ENCODE results near the gene GRIK4. TPM values are rescaled to one million over a fixed set of nuclear protein-coding genes. Genes with fewer than 3 reads are reported as not detected.

Gene GRIK4
- total and polyA plus RNA-seq, 4 donors = 0.05 to 0.25 (median 0.06) TPM; not detected in 1

GRCh38 chr11:120556797-120557196 lies 45.2 kb downstream of the GRIK4 start:
- Histone ChIP-seq H3K27ac (ENCODE audit: low read depth in 1 of 2, low read length in 2 of 2) (no peak overlapping the region), H3K27me3 (ENCODE audit: control insufficient read depth in 4 of 4, insufficient read depth in 4 of 4, low read length in 3 of 4) (peaks cover 0 to 2% (median 0%) of the 10 kb centered on the region in 4 donors), H3K4me1 (ENCODE audit: control insufficient read depth in 4 of 4, insufficient read depth in 4 of 4, low read length in 3 of 4) (no peaks in the 10 kb centered on the region), H3K36me3 (ENCODE audit: control insufficient read depth in 4 of 4, insufficient read depth in 3 of 4, low read depth in 1 of 4, low read length in 3 of 4) (no peaks in the 10 kb centered on the region), H3K9me3 (ENCODE audit: control insufficient read depth in 4 of 4, low read length in 3 of 4) (no peaks in the 10 kb centered on the region), H3K4me3 (ENCODE audit: low read depth in 1 of 3, low read length in 3 of 3) (no peak overlapping the region), H3K9ac (ENCODE audit: low read depth in 1 of 2, low read length in 2 of 2) (no peak overlapping the region)
- TF ChIP-seq RXRA (IDR thresholded peaks at IDR 0.05) (no peak), HNF4G (IDR thresholded peaks at IDR 0.05) (no peak)
- WGBS = 81% methylated on average over 9 of the region's 9 CpGs
- DNase-seq (ENCODE audit: low spot score) = no peak

DNA sequence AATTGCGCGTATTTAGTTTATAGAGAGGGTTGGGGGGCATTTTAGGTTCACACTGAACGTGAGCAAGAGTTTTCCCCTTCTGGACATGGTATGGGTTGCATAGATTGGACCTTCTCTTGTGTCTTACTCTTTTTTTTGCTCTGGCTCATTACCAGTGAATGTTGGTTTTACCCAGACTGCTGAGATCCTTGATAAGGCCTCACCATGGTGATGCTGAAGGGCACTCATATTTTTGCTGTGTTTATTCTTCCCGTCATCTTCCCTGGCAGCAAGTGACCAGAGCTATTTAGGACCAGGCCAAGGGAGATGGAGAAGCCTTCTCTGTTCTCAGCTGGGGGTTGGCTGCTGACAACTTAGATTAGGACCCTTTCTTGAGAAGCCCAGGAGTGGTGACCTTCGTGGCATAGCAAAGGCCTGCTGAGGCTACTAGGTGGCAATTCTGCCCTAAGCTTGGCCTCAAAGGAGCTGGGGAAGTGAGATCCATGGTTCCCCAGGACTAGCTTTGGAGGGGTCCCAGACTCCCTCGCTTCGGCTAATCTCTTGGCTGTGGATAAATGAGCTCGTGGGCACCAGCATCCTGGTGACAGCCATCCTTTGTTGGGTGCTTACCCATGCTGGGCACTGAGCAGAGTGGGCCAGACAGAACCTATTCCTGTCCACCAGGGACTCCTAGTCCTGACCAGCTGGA lies 47.3 kb downstream of the GRIK4 start:
- no peaks in the 10 kb centered on the region for H3K27me3 ChIP-seq (ENCODE audit: control insufficient read depth in 4 of 4, insufficient read depth in 4 of 4, low read length in 3 of 4)
- WGBS = 90% methylated on average over 8 of the region's 8 CpGs
- H3K9ac ChIP-seq (ENCODE audit: low read depth in 1 of 2, low read length in 2 of 2) = no peak overlapping the region

GRCh38 chr11:120561286-120561685 lies 49.7 kb downstream of the GRIK4 start:
- DNase-seq (ENCODE audit: low spot score) = no peak
- no peak for TF ChIP-seq HNF4A (conservative IDR thresholded peaks at IDR 0.05)
- no peak for TF ChIP-seq JUND (IDR thresholded peaks at IDR 0.05)
- TF ChIP-seq EGR1 (IDR thresholded peaks at IDR 0.05; ENCODE audit: low read depth in 2 of 2) = no peak
- TF ChIP-seq RXRA (IDR thresholded peaks at IDR 0.05) = no peak
- TF ChIP-seq, protein P1, sequence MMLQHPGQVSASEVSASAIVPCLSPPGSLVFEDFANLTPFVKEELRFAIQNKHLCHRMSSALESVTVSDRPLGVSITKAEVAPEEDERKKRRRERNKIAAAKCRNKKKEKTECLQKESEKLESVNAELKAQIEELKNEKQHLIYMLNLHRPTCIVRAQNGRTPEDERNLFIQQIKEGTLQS (IDR thresholded peaks at IDR 0.05) = no peak
- TF ChIP-seq, protein P2, sequence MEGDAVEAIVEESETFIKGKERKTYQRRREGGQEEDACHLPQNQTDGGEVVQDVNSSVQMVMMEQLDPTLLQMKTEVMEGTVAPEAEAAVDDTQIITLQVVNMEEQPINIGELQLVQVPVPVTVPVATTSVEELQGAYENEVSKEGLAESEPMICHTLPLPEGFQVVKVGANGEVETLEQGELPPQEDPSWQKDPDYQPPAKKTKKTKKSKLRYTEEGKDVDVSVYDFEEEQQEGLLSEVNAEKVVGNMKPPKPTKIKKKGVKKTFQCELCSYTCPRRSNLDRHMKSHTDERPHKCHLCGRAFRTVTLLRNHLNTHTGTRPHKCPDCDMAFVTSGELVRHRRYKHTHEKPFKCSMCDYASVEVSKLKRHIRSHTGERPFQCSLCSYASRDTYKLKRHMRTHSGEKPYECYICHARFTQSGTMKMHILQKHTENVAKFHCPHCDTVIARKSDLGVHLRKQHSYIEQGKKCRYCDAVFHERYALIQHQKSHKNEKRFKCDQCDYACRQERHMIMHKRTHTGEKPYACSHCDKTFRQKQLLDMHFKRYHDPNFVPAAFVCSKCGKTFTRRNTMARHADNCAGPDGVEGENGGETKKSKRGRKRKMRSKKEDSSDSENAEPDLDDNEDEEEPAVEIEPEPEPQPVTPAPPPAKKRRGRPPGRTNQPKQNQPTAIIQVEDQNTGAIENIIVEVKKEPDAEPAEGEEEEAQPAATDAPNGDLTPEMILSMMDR (IDR thresholded peaks at IDR 0.05; ENCODE audit: low read depth, low read length, missing input control) = no peak
- no peak for TF ChIP-seq ZBTB33 (IDR thresholded peaks at IDR 0.05)
- no peak for TF ChIP-seq FOXA2 (IDR thresholded peaks at IDR 0.05)
- no peak for TF ChIP-seq SP1 (IDR thresholded peaks at IDR 0.05)
- TF ChIP-seq YY1 (IDR thresholded peaks at IDR 0.05) = no peak
- no peak for TF ChIP-seq FOXA1 (IDR thresholded peaks at IDR 0.05)
- TF ChIP-seq TAF1 (conservative IDR thresholded peaks at IDR 0.05) = no peak
- TF ChIP-seq GABPA (IDR thresholded peaks at IDR 0.05 in 1 of 2, conservative IDR thresholded peaks at IDR 0.05 in 1 of 2) = no peak
- Histone ChIP-seq H3K9me3 (ENCODE audit: control insufficient read depth in 4 of 4, low read length in 3 of 4) (no peaks in the 10 kb centered on the region), H3K27ac (ENCODE audit: low read depth in 1 of 2, low read length in 2 of 2) (no peak overlapping the region), H3K4me1 (ENCODE audit: control insufficient read depth in 4 of 4, insufficient read depth in 4 of 4, low read length in 3 of 4) (peaks cover 0 to 12% (median 2%) of the 10 kb centered on the region in 4 donors), H3K9ac (ENCODE audit: low read depth in 1 of 2, low read length in 2 of 2) (no peak overlapping the region), H3K36me3 (ENCODE audit: control insufficient read depth in 4 of 4, insufficient read depth in 3 of 4, low read depth in 1 of 4, low read length in 3 of 4) (no peaks in the 10 kb centered on the region), H3K27me3 (ENCODE audit: control insufficient read depth in 4 of 4, insufficient read depth in 4 of 4, low read length in 3 of 4) (peaks cover 0 to 6% (median 0%) of the 10 kb centered on the region in 4 donors), H3K4me3 (ENCODE audit: low read depth in 1 of 3, low read length in 3 of 3) (no peak overlapping the region)
- 94% methylated on average over 11 of the region's 11 CpGs for WGBS

More for the DNA sequence above, 47.3 kb downstream of the GRIK4 start:
- Histone ChIP-seq H3K27ac (ENCODE audit: low read depth in 1 of 2, low read length in 2 of 2) (no peak overlapping the region), H3K9me3 (ENCODE audit: control insufficient read depth in 4 of 4, low read length in 3 of 4) (no peaks in the 10 kb centered on the region), H3K4me3 (ENCODE audit: low read depth in 1 of 3, low read length in 3 of 3) (no peak overlapping the region), H3K4me1 (ENCODE audit: control insufficient read depth in 4 of 4, insufficient read depth in 4 of 4, low read length in 3 of 4) (no peaks in the 10 kb centered on the region), H3K36me3 (ENCODE audit: control insufficient read depth in 4 of 4, insufficient read depth in 3 of 4, low read depth in 1 of 4, low read length in 3 of 4) (no peaks in the 10 kb centered on the region)
- TF ChIP-seq RXRA (IDR thresholded peaks at IDR 0.05) = no peak
- TF ChIP-seq TAF1 (conservative IDR thresholded peaks at IDR 0.05) = no peak
- TF ChIP-seq FOXA2 (IDR thresholded peaks at IDR 0.05) = no peak
- TF ChIP-seq, protein P1 (IDR thresholded peaks at IDR 0.05) = no peak
- no peak for TF ChIP-seq EGR1 (IDR thresholded peaks at IDR 0.05; ENCODE audit: low read depth in 2 of 2)
- TF ChIP-seq NR2F2 (IDR thresholded peaks at IDR 0.05) = no peak
- no peak for TF ChIP-seq SP1 (IDR thresholded peaks at IDR 0.05)
- TF ChIP-seq, protein P3, sequence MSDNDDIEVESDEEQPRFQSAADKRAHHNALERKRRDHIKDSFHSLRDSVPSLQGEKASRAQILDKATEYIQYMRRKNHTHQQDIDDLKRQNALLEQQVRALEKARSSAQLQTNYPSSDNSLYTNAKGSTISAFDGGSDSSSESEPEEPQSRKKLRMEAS (IDR thresholded peaks at IDR 0.05) = no peak
- DNase-seq (ENCODE audit: low spot score) = no peak

Measured in liver (tissue), 9 donors.